ENCODE results near the gene KLHL29. TPM values are rescaled to one million over a fixed set of nuclear protein-coding genes. Genes with fewer than 3 reads are reported as not detected.

KLHL29 gene
- total RNA-seq, 1 experiment from 2014 or later = 2.4 TPM

DNA sequence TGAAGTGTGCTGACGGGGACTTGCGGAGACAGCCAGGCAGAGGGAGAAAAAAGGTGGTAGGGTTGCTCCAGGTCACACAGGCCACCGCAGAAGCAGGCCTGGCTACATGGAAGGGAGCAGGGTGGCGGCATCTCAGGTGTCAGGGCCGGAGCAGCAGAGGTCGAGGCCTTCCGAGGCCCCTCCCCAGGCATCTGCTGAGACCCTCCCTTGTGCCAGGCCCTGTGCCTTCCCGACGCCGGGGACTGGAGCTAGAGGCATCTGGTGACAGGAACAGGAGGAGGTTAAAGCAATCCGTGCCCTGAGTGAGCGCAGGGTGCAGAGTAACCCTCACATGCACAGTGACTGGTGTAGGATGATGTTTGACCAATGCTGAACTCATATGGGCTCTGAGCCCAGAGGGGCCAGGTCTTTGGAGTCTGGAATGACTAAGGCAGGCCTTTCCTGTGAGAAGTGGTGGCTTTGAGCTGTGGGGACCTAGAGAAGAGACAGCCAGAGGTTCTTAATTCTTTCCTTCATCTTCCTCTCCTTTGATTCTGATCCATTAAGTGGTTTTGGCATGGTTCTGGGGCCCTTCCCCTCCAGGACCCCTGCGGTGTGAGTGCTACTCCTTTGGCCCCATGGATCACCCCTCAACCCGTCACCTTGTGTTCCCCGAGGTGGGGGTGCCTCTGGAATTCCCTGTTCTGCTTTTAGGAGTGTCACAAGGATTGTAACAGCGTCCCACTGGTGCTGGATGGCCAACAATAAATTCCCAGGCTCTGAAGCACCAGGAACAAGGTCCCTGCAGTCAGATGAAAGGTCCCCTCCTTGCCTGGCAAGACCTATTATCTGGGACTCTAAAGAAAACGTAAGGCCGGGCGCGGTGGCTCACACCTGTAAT is 72.1 kb downstream of the KLHL29 start:
- peak overlapping the region in 1 of 3 experiments; percentile 76; a peak in 1 of 7 replicates for H3K27ac Mint-ChIP-seq

More for the DNA sequence above, 72.1 kb downstream of the KLHL29 start:
- H4K20me1 ChIP-seq (ENCODE audit: control insufficient read depth, insufficient read depth, insufficient read length) = no peaks in the 10 kb centered on the region
- no peak overlapping the region for H2BK120ac ChIP-seq (ENCODE audit: low read depth, low read length, poor library complexity, severe bottlenecking)
- no peak overlapping the region for H3K9ac ChIP-seq (ENCODE audit: extremely low read depth, insufficient read length, low read length)
- Mint-ChIP-seq H3K4me1 (peaks cover 4 to 13% of the 10 kb centered on the region in 2 experiments), H3K4me3 (no peak overlapping the region), H3K9me3 (no peaks in the 10 kb centered on the region), H3K27me3 (ENCODE audit: low read depth) (no peaks in the 10 kb centered on the region; the same call in 1 of the 2 replicates), H3K36me3 (ENCODE audit: insufficient read depth in 1 of 3, low read depth in 3 of 3) (no peaks in the 10 kb centered on the region)
- TF ChIP-seq, protein P1, sequence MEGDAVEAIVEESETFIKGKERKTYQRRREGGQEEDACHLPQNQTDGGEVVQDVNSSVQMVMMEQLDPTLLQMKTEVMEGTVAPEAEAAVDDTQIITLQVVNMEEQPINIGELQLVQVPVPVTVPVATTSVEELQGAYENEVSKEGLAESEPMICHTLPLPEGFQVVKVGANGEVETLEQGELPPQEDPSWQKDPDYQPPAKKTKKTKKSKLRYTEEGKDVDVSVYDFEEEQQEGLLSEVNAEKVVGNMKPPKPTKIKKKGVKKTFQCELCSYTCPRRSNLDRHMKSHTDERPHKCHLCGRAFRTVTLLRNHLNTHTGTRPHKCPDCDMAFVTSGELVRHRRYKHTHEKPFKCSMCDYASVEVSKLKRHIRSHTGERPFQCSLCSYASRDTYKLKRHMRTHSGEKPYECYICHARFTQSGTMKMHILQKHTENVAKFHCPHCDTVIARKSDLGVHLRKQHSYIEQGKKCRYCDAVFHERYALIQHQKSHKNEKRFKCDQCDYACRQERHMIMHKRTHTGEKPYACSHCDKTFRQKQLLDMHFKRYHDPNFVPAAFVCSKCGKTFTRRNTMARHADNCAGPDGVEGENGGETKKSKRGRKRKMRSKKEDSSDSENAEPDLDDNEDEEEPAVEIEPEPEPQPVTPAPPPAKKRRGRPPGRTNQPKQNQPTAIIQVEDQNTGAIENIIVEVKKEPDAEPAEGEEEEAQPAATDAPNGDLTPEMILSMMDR (conservative IDR thresholded peaks at IDR 0.05) = no peak
- no peak overlapping the region for H2AFZ ChIP-seq (ENCODE audit: low read length)
- H3K23ac ChIP-seq (ENCODE audit: insufficient read length, low read depth, low read length) = no peak overlapping the region
- no peak overlapping the region for H3T11ph ChIP-seq (ENCODE audit: low read length)
- no peak overlapping the region for H3K56ac ChIP-seq (ENCODE audit: insufficient read length, low read depth, low read length)
- H4K8ac ChIP-seq (replicated peaks; ENCODE audit: insufficient read length, low read depth, low read length) = no peak overlapping the region
- no peak overlapping the region for H4K91ac ChIP-seq (ENCODE audit: insufficient read length, low read depth, low read length)
- no CpG with 5 or more reads among the region's 20 CpGs for WGBS (ENCODE audit: extremely low coverage, insufficient read length, low lambda C conversion rate)
- H3K9me3 ChIP-seq (ENCODE audit: control insufficient read depth, low read depth, low read length) = no peaks in the 10 kb centered on the region
- H3K27ac ChIP-seq (ENCODE audit: insufficient read length, low read depth, low read length) = no peak overlapping the region
- H2AK5ac ChIP-seq (ENCODE audit: insufficient read length, low read length) = no peak overlapping the region
- no peak overlapping the region for H3K4me2 ChIP-seq (ENCODE audit: insufficient read depth, insufficient read length, low read length)
- no peaks in the 10 kb centered on the region for H3K79me1 ChIP-seq (ENCODE audit: insufficient read depth, low read depth, low read length, poor library complexity, severe bottlenecking)
- H3K18ac ChIP-seq (ENCODE audit: insufficient read length, low read depth, low read length) = no peak overlapping the region
- no peak overlapping the region; the same call in 1 of the 2 replicates for H3K4ac ChIP-seq (ENCODE audit: low read depth, low read length)
- no peak for DNase-seq
- H3K14ac ChIP-seq (ENCODE audit: insufficient read depth, low read length) = no peak overlapping the region
- H3K4me1 ChIP-seq (ENCODE audit: insufficient read depth, low read length) = no peaks in the 10 kb centered on the region; the same call in 1 of the 2 replicates
- H3K27me3 ChIP-seq (ENCODE audit: insufficient read depth, low read length) = no peaks in the 10 kb centered on the region
- no peak overlapping the region for H4K5ac ChIP-seq (ENCODE audit: insufficient read length, low read depth, low read length)
- peak overlapping the region; percentile 23 for H2BK12ac ChIP-seq (ENCODE audit: insufficient read length, low read depth, low read length)
- no peak overlapping the region for H2BK20ac ChIP-seq (ENCODE audit: low read depth, low read length, poor library complexity, severe bottlenecking)
- H2BK5ac ChIP-seq (ENCODE audit: insufficient read length, low read length) = no peak overlapping the region
- H2BK15ac ChIP-seq (ENCODE audit: low read depth, low read length) = no peak overlapping the region
- no peaks in the 10 kb centered on the region for H3K79me2 ChIP-seq (ENCODE audit: insufficient read depth, low read length)
- peaks cover 3% of the 10 kb centered on the region for H3K23me2 ChIP-seq (ENCODE audit: insufficient read length, low read depth, low read length, poor library complexity, severe bottlenecking)
